HepG2 (cell line): ENCODE measurements around the gene TLN1. TPM values are rescaled to one million over a fixed set of nuclear protein-coding genes. Genes with fewer than 3 reads are reported as not detected.
A peak's percentile ranks its signal among the peaks of the same experiment; 100 is the strongest.

ENCODE experiments used
- CBFB ChIP-seq: sonication (generic); formaldehyde crosslinking; IDR thresholded peaks from 2 replicates; pipeline ENCODE4 v1.4.0; 2020; ENCODE audit warnings: missing genetic modification reagents
- DPF2 ChIP-seq: sonication (generic); formaldehyde crosslinking; IDR thresholded peaks from 2 replicates; pipeline ENCODE4 v1.4.0; 2020; ENCODE audit warnings: mild to moderate bottlenecking, low read depth, missing genetic modification reagents, borderline replicate concordance
- GATA4 ChIP-seq: sonication (generic); IDR thresholded peaks from 2 replicates; pipeline ENCODE4 v1.6.1; 2016; ENCODE audit warnings: antibody characterized with exemption, low read depth, borderline replicate concordance
- HDAC1 ChIP-seq: sonication (generic); formaldehyde crosslinking; IDR thresholded peaks from 2 replicates; pipeline ENCODE4 v1.5.1; 2020; ENCODE audit warnings: mild to moderate bottlenecking, missing genetic modification reagents
- KDM1A ChIP-seq: IDR thresholded peaks from 2 replicates; pipeline ENCODE4 v1.6.1; 2016; ENCODE audit warnings: missing compliant biosample characterization
- MEIS2 ChIP-seq: sonication (generic); formaldehyde crosslinking; IDR thresholded peaks from 2 replicates; pipeline ENCODE4 v1.9.0; 2021; ENCODE audit warnings: mild to moderate bottlenecking, missing genetic modification reagents
- NFIB ChIP-seq: sonication (generic); formaldehyde crosslinking; IDR thresholded peaks from 2 replicates; pipeline ENCODE4 v1.9.0; 2021; ENCODE audit warnings: missing genetic modification reagents, mild to moderate bottlenecking, borderline replicate concordance
- RBFOX2 ChIP-seq: fragments of 200-400 bp; formaldehyde crosslinking; IDR thresholded peaks from 2 replicates; pipeline ENCODE4 v1.6.1; 2017; ENCODE audit warnings: low read depth, mild to moderate bottlenecking, low read length
- SAFB2 ChIP-seq: sonication (generic); formaldehyde crosslinking; IDR thresholded peaks from 2 replicates; pipeline ENCODE4 v1.5.1; 2020; ENCODE audit warnings: missing genetic modification reagents, low read depth, mild to moderate bottlenecking, borderline replicate concordance
- SALL1 ChIP-seq: sonication (generic); formaldehyde crosslinking; IDR thresholded peaks from 2 replicates; pipeline ENCODE4 v1.8.0; 2022; ENCODE audit warnings: mild to moderate bottlenecking, missing genetic modification reagents
- SETDB1 ChIP-seq: sonication (generic); formaldehyde crosslinking; IDR thresholded peaks from 2 replicates; pipeline ENCODE4 v1.5.1; 2020; ENCODE audit warnings: missing genetic modification reagents, mild to moderate bottlenecking, borderline replicate concordance
- SOX13 ChIP-seq, 3 experiments: fragments of 450-650 bp in 1 of 3; sonication (generic) in 1 of 3; formaldehyde crosslinking in 1 of 3; IDR thresholded peaks in 2 of 3; conservative IDR thresholded peaks in 1 of 3; 2 replicates each; pipeline versions ENCODE4 v1.5.0 to v1.6.1; 2016 to 2020; ENCODE audit warnings: antibody characterized with exemption in 1 of 3, mild to moderate bottlenecking in 1 of 3, missing compliant biosample characterization in 1 of 3, missing genetic modification reagents in 1 of 3, moderate library complexity in 1 of 3
- SOX6 ChIP-seq, 2 experiments: fragments of 450-650 bp in 1 of 2; sonication (generic) in 1 of 2; formaldehyde crosslinking in 1 of 2; IDR thresholded peaks; 2 replicates each; pipeline versions ENCODE4 v1.4.0 to v1.6.1; 2017 to 2020; ENCODE audit warnings: antibody characterized with exemption in 1 of 2, mild to moderate bottlenecking in 1 of 2, missing genetic modification reagents in 1 of 2
- SP5 ChIP-seq: IDR thresholded peaks from 2 replicates; pipeline ENCODE4 v1.6.1; 2016; ENCODE audit warnings: low read depth, borderline replicate concordance
- ZEB1 ChIP-seq: IDR thresholded peaks from 2 replicates; pipeline ENCODE4 v1.6.1; 2012; ENCODE audit warnings: mild to moderate bottlenecking, low read depth, inconsistent platforms; ENCODE audit not compliant: insufficient replicate concordance
- ZFP36L1 ChIP-seq: sonication (generic); formaldehyde crosslinking; IDR thresholded peaks from 2 replicates; pipeline ENCODE4 v1.8.0; 2022; ENCODE audit warnings: mild to moderate bottlenecking, missing genetic modification reagents, moderate library complexity
- ZNF10 ChIP-seq: sonication (generic); formaldehyde crosslinking; IDR thresholded peaks from 2 replicates; pipeline ENCODE4 v1.4.0; 2020; ENCODE audit warnings: mild to moderate bottlenecking, low read depth, missing genetic modification reagents, borderline replicate concordance
- ZNF20 ChIP-seq: sonication (generic); formaldehyde crosslinking; IDR thresholded peaks from 2 replicates; pipeline ENCODE4 v1.4.0; 2020; ENCODE audit warnings: mild to moderate bottlenecking, moderate library complexity, missing genetic modification reagents
- ZNF335 ChIP-seq: sonication (generic); formaldehyde crosslinking; IDR thresholded peaks from 2 replicates; pipeline ENCODE4 v1.4.0; 2020; ENCODE audit warnings: missing genetic modification reagents
- ZNF572 ChIP-seq: sonication (generic); formaldehyde crosslinking; IDR thresholded peaks from 2 replicates; pipeline ENCODE4 v1.5.1; 2020; ENCODE audit warnings: mild to moderate bottlenecking, missing genetic modification reagents
- ZNF672 ChIP-seq: sonication (generic); formaldehyde crosslinking; IDR thresholded peaks from 2 replicates; pipeline ENCODE4 v1.8.1; 2022; ENCODE audit warnings: missing genetic modification reagents
- polyA plus RNA-seq, 8 experiments: library from polyadenylated mRNA; depleted of rRNA in 3 of 8; stranded (reverse) in 7 of 8; unstranded in 1 of 8; fragments of >200 nt; fragmentation: Illumina TruSeq in 4 of 8; extraction: Trizol in 4 of 8; gene quantifications; 2 replicates each; pipeline versions ENCODE4 v1.2.1 to v1.2.3, GENCODE V29; 2011 to 2016; ENCODE audit warnings: low read depth in 4 of 8, missing spikeins in 1 of 8, mixed read lengths in 1 of 8; ENCODE audit not compliant: insufficient read depth in 1 of 8
- total RNA-seq, 5 experiments: library from RNA; depleted of rRNA; stranded (reverse); fragments of >200 nt; fragmentation: Illumina TruSeq; extraction: Trizol; gene quantifications; 2 replicates each; pipeline ENCODE4 v1.2.3, GENCODE V29; 2016; ENCODE audit warnings: low read depth in 1 of 5
- TF ChIP-seq, protein P1 (sequence below): IDR thresholded peaks from 2 replicates; pipeline ENCODE4 v1.6.1; 2016
- TF ChIP-seq, protein P2 (sequence below): sonication (generic); formaldehyde crosslinking; IDR thresholded peaks from 2 replicates; pipeline ENCODE4 v1.4.0; 2020; ENCODE audit warnings: missing genetic modification reagents
- TF ChIP-seq, protein P3 (sequence below): IDR thresholded peaks from 2 replicates; pipeline ENCODE4 v1.6.1; 2016; ENCODE audit warnings: low read depth, missing genetic modification reagents, missing compliant biosample characterization

Gene TLN1
- total and polyA plus RNA-seq, 2 of the 13 experiments (the other 11 are each of a cell fraction or from before 2014, with no cell fraction given) = 35.2 to 51.8 TPM

DNA sequence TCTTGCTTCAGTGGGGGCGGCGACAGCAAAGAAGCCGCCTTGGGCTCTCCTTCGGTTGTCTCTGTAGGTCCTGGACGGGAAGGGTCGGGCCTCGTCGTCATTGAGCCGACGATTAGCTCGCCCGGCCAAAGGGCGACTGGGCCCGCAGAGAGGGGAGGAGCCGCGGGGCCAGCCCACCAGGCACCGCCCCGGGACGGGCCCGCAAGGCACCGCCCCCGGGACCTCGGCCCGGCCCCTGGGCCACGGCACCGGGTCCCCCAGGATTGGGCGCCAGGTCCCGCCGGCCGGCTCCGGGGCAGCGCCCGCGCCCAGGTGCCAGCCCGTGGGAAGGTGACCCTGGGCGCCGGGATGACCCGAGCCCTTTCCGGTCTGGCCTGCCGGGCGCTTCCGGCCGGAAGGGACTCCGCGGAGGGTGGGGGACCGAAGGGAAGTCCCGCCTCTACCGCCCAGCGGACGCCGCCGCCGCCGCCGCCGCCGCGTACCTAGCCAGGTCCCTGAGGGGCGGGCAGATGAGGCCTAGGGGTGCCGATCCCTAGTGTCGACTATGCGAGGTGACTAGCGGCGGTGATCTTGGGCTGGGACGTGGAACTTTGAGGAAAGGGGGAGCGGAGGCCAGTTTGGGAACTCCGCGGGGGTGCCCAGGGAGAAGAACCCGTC, 17.0 kb upstream of the TLN1 start, which contains the start of the genes GBA2 and RGP1 (continued):
- peak; percentile 93 for TF ChIP-seq RBFOX2
- TF ChIP-seq NFIB (CRISPR knock-in tag) = no peak
- no peak for TF ChIP-seq KDM1A
- no peak for TF ChIP-seq SOX6 (IDR thresholded peaks at IDR 0.05)
- no peak for TF ChIP-seq SOX6 (CRISPR knock-in tag; IDR thresholded peaks at IDR 0.05)
- TF ChIP-seq, protein P1, sequence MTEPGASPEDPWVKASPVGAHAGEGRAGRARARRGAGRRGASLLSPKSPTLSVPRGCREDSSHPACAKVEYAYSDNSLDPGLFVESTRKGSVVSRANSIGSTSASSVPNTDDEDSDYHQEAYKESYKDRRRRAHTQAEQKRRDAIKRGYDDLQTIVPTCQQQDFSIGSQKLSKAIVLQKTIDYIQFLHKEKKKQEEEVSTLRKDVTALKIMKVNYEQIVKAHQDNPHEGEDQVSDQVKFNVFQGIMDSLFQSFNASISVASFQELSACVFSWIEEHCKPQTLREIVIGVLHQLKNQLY (CRISPR knock-in tag) = no peak
- no peak; the same call in 1 of the 2 replicates for TF ChIP-seq ZNF335
- TF ChIP-seq, protein P2, sequence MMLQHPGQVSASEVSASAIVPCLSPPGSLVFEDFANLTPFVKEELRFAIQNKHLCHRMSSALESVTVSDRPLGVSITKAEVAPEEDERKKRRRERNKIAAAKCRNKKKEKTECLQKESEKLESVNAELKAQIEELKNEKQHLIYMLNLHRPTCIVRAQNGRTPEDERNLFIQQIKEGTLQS = no peak
- no peak for TF ChIP-seq DPF2
- TF ChIP-seq SAFB2 (CRISPR knock-in tag) = no peak; the same call in 1 of the 2 replicates
- TF ChIP-seq ZFP36L1 (CRISPR knock-in tag) = no peak
- no peak for TF ChIP-seq SOX13 (IDR thresholded peaks at IDR 0.05)
- peak in 1 of 2 experiments; percentile 17; a peak in 1 of 4 replicates for TF ChIP-seq SOX13 (CRISPR knock-in tag; conservative IDR thresholded peaks at IDR 0.05 in 1 of 2, IDR thresholded peaks at IDR 0.05 in 1 of 2)
- no peak for TF ChIP-seq ZNF10 (CRISPR knock-in tag)
- no peak for TF ChIP-seq ZEB1
- no peak for TF ChIP-seq ZNF672
- TF ChIP-seq HDAC1 (CRISPR knock-in tag) = no peak; the same call in 1 of the 2 replicates
- TF ChIP-seq CBFB = no peak; the same call in 1 of the 2 replicates
- no peak for TF ChIP-seq ZNF20 (CRISPR knock-in tag)
- TF ChIP-seq SETDB1 (CRISPR knock-in tag) = no peak
- TF ChIP-seq, protein P3, sequence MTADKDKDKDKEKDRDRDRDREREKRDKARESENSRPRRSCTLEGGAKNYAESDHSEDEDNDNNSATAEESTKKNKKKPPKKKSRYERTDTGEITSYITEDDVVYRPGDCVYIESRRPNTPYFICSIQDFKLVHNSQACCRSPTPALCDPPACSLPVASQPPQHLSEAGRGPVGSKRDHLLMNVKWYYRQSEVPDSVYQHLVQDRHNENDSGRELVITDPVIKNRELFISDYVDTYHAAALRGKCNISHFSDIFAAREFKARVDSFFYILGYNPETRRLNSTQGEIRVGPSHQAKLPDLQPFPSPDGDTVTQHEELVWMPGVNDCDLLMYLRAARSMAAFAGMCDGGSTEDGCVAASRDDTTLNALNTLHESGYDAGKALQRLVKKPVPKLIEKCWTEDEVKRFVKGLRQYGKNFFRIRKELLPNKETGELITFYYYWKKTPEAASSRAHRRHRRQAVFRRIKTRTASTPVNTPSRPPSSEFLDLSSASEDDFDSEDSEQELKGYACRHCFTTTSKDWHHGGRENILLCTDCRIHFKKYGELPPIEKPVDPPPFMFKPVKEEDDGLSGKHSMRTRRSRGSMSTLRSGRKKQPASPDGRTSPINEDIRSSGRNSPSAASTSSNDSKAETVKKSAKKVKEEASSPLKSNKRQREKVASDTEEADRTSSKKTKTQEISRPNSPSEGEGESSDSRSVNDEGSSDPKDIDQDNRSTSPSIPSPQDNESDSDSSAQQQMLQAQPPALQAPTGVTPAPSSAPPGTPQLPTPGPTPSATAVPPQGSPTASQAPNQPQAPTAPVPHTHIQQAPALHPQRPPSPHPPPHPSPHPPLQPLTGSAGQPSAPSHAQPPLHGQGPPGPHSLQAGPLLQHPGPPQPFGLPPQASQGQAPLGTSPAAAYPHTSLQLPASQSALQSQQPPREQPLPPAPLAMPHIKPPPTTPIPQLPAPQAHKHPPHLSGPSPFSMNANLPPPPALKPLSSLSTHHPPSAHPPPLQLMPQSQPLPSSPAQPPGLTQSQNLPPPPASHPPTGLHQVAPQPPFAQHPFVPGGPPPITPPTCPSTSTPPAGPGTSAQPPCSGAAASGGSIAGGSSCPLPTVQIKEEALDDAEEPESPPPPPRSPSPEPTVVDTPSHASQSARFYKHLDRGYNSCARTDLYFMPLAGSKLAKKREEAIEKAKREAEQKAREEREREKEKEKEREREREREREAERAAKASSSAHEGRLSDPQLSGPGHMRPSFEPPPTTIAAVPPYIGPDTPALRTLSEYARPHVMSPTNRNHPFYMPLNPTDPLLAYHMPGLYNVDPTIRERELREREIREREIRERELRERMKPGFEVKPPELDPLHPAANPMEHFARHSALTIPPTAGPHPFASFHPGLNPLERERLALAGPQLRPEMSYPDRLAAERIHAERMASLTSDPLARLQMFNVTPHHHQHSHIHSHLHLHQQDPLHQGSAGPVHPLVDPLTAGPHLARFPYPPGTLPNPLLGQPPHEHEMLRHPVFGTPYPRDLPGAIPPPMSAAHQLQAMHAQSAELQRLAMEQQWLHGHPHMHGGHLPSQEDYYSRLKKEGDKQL (CRISPR knock-in tag) = no peak
- peak; percentile 62; the same call in 1 of the 2 replicates for TF ChIP-seq SALL1
- no peak for TF ChIP-seq GATA4
- TF ChIP-seq MEIS2 (CRISPR knock-in tag) = no peak; the same call in none of the 2 replicates
- 0 out of 2 replicates have a peak, but pooled peaks have one; percentile 5 for TF ChIP-seq SP5
- no peak for TF ChIP-seq ZNF572
